Stimulated activated CD8-positive, alpha-beta memory T cell treated with anti-CD3 and anti-CD28 coated beads, Interleukin-12 subunit alpha, Interleukin-12 subunit beta, amount 100 ng/mL, for 24 hours (primary cell): ENCODE results near the gene HELB.
"Not testable (repeated sequence)": the region's sequence is repeated elsewhere in the genome, so short reads cannot be mapped to it uniquely, and the experiment has no call there.

Source experiments
- DNase-seq: peaks from one replicate; pipeline ENCODE4 v3.0.0-alpha.2; 2020; ENCODE audit errors: extremely low read depth

Gene HELB

DNA sequence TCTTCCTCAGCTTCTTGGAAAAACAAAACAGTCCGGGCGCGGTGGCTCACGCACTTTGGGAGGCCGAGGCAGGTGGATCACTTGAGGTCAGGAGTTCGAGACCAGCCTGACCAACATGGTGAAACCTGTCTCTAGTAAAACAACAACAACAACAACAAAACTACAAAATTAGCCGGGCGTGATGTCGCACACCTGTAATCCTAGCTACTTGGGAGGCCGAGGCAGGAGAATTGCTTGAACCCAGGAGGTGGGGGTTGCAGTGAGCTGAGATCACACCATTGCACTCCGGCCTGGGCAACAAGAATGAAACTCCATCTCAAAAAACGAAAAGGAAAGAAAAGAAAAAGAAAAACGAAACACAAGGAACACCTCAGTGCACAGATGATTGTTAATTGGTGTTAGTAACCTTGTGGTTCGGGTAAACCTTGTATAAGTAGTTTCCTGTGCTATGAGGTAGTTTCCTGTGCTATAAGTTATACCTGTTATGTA, 1.1 kb downstream of the HELB start:
- DNase-seq = not testable (repeated sequence)

DNA sequence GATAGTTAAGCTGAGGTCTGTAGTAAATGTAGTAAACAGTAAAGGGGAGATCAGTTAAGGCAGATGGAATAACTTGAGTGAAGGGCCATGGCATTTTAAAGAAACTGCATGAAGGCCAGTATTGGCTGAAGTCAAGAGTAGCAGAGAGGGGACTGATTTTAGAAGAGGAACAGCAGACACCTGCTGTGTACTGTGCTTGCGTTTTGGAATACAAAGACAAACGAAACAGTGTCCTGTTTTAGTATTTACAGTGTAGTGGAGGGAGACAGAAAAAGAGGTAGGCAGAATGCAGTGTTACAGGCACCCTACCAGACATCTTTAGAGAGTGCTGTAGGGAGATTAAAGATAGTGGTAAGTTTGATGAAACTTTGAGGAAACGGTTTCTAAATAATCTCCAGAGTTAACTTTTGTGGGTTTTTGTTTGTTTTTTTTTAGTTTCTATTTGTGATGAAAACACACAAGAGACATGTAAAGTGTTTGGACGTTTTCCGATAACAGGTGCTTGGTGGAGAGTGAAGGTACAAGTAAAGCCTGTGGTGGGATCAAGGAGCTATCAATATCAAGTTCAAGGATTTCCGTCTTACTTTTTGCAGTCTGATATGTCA, 2.1 kb downstream of the HELB start:
- no peak for DNase-seq

DNA sequence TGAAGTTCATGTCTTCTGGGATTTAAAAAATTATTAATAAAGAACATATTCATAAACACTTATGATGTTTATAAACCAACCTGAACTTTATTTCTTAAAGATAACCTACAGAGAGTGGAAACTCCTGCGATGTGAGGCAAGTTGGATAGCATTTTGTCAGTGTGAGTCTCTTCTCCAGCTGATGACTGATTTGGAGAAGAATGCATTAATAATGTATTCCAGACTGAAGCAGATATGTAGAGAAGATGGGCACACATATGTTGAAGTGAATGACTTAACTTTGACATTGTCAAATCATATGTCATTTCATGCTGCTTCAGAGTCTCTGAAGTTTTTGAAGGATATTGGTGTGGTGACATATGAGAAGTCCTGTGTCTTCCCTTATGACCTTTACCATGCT, 7.3 kb downstream of the HELB start:
- no peak for DNase-seq

DNA sequence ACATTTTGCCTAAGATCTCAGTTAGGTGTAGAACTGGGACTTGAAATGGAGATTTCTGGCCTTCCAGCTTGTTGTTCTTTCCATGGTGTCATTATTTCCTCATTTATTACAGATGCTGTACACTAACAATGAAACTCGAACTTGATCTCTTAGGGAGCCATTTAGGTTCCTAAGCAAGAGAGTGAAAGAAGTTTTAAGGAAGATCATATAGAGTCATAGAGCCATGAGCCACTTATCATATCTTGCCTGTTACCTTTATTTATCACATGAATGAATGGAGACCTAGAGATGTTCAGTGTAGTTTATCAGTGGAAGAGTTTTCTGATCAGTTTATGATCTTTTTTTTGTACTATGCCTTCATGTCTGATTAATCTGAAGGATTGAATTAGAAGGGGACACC, 9.9 kb downstream of the HELB start:
- no peak for DNase-seq

DNA sequence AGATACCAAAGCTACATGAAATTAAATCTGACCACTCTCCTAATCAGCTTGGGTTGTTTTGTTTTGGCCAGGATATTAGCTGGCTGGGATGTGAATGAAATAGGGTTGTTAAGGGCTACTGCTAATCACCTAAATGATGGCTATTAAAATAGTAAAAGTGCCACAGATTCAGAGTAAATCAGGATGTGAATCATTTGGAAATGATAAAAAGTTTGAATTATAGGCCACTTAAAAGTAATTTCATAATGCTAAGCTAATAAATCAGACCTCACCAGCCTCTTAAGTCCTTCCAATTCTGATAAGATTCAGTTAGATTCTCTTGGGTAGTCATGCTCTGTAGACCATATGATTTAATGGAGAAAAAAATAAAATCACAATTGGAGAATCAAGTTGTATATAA, 12.0 kb downstream of the HELB start:
- no peak for DNase-seq

DNA sequence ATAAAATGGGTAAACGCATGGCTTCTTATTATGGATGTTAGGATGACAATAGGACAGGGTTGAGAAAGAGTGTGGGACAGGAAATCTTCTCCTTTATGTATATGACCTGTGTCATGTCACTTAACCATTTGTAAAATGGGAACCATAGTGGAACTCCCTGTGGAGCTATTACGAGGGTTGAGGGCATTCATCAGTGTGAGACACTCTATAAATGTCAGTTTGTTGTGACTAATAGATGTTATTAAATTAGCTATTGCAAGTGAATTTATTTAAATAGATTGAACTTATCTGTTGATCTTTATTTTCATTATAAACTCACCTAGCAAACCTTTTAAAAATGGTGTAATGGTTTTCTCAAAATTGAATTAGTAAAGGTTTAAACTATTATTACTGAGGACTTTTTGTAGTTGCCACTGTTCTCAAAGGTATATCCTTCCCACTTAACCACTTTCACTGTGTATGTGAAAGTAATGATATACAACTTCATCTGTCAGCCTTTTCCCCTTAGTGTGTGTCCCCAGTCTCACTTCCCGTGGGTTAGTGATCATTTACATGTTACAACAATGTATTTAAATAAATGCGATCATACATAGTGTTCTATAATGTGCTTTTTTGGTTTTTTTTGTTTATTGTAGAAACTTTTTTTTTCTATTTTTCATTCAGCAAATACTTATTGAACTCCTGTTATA, 17.1 kb downstream of the HELB start:
- DNase-seq = no peak

DNA sequence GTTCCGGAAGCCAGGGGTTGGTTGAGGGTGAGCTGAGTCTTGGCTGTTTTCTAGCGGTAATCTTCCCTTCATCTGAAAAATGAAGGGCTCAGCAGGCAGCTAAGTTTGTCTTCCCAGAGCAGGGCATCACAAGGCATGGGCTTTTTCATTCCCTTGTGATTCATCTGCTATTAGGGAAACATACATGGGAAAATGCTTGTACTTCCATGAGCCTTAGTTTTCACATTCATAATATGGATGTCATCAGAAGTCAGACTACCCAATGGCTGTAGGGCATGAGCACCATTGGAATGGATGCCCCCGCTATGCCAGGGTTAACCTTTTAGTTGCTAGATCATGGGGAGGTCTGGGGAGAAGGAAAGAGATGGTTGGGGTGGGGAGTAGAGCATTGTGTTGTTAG, 18.7 kb downstream of the HELB start:
- no peak for DNase-seq

DNA sequence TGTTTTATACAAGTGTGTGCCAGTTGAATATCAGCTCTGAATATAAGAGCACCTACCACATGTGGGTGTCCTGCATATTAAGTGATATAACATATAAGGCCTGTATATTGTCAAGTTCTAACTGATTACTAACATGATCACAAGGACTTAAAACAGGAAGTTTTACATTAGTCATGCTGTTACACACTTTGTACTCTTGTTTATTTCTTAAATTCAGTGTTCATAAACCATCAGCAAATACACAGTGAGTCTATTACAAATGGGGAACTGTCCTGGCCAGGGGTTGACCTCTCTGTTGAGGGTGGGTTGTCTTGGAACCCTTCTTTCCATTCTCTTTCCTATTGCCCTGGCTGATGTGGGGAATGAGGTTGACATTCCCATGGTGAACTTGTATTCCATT, 19.1 kb downstream of the HELB start:
- no peak for DNase-seq

DNA sequence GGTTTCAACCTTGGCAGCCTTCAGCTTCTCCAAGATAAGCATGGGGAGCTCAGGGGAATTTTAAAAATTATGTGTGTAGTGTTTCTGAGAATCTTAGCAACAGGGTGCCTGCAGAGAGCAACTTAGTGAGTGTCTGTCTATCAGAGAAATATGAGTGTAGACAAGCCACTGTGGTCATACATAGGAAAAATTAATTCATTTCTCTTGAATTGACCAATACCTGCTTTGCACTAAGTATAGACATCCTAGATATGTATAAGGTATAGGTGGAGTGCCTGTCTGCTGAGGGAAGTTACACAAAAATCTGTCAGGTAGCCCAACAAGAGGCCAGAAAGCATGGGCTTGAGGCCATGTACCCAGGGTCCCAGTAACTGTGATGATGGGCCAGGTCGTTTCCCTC, 20.7 kb downstream of the HELB start:
- no peak for DNase-seq

DNA sequence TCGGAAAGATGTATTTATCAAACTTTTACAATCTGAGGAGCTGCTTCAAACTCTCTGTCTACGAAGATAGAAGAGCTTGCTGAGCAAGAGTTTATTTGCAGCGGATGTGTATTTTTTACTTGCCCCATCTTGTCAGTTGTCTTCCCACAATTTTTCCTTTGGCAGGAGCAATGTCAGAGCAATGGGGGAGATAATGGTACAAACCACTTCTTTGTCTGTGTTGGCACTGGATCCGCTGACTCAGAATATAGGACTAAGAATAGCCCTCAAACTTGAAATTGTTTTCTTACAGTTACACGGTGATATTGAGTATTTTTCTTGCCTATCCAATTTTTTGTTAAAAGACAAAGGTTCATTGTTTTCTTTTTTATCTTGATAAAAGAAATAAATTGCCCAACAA, 27.6 kb downstream of the HELB start:
- DNase-seq = no peak

DNA sequence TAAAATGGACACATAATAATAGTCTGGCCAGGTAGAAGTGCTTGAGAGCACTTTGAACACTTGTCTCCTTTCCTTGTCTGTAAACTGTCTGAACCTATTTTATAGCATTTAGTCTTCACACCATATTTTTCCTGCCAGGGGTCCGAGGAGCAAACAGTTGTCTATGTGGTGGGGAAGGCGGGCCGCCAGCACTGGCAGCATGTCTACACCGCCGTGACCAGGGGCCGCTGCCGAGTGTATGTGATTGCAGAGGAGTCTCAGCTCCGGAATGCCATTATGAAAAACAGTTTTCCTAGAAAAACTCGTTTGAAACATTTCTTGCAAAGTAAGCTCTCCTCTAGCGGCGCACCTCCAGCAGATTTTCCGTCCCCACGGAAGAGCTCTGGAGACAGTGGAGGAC, 28.7 kb downstream of the HELB start:
- DNase-seq = no peak

DNA sequence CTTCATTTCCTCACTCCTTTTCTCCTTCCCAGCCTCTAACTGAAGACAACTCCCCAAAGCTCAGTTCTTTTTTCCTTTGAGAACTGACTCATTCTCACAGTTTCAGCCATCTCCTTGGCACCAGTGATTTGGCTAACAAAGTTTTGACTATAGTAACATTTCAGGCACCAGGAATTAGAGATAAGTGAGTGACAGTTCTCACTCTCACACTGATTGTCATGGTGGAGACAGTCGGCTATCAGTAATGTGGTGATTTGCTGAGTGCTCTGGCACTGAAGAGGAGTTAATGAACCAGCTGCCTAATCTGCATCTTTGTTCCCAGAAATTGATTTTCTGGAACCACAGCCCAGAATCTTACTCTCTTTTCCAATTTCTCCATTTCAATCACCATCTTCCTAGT, 29.5 kb downstream of the HELB start:
- no peak for DNase-seq

DNA sequence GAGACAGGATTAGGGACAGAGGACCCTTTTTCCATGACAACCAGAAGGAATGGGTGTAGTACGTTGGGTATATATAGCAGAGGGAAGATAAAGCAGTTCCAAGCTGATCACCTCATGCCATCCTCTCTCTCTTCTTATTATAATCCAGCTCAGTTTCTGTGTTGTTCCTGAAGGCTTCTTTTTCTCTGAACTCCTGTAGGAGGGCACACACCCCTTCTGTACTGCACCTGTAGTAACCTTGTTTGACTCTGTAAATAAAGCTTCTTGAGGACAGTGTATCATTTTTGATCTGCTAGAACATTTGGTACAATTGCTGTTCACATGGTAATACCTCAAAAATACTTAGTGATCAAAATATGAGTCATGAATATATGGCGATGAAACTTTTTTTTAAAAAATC, 33.5 kb downstream of the HELB start:
- DNase-seq = no peak

DNA sequence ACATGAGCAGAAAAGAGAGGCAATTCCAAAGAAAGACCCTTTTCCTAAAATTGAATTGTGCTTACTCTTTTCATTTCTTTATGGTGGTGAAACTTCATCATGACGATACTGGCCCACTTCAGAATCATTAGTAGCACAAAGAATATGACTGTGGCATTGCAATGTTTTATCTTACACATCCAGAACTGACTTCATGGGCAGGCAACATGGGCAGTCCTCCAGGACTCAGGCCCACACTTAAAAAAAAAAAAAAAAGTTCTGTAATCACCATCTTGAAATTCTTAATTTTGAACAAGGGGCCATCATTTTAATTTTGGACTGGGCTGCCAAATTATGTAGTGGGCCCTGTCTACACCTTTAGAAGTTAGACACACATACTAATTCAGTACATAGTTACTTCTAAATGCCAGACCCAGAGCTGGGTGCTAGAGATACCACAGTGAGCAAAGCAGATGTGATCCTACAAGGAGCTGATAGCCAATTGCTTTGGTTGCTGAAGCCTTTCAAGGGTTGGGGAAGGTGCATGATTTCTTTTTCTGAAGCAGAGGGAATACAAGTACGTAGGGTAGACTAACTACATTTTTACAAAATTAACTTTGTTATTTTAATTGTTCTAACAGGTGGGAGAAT, 35.2 kb downstream of the HELB start:
- no peak for DNase-seq

DNA sequence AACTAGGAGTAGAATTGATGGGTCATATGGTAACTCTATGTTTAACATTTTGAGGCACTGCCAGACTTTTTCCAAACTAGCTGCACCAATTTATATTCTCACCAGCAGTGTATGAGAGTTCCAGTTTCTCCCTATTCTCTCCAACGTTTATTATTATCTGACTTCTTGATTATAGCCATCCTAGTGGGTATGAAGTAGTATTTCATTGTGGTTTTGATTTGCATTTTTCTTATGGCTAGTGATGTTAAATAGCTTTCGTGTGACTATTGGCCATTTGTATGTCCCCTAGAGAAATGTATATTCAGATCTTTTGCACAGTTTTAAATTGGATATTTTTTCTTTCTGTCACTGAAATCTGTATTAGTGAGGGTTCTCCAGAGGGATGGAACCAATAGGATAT, 37.8 kb downstream of the HELB start:
- DNase-seq = no peak

DNA sequence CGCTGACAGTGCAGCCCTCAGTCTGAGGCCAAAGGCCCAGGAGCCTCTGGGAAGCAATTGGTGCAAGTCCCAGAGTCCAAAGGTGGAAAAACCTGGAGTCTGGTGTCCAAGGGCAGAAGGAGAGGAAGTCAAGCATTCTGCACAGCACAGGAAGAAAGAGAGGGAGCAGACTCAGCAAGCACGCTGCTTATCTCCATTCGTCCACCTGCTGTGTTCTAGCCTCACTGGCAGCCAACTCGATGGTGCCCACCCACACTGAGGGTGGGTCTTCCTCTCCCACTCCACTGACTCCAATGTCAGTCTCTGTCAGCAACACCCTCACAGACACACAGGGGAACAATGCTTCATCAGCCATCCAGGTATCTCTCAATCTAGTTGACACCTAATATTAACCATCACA, 38.8 kb downstream of the HELB start:
- no peak for DNase-seq

DNA sequence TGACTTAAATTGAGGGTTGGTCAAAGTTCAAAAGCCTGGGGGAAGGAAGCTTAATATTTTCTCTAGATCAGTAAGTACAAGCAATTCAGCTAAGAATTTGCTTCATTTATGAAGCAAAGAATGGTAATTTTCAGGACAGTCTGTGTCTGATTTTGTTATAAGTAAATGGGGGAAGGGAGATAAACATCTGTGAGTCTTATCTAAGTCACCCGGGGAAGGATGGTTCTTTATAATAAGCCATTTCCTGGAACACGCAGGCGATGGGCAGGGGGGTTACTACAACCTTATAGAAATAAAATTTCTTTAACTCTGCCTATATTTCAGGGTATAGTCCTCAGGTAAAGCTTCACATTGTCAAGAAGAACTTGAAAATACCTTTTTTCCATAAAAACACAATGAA, 42.9 kb downstream of the HELB start:
- DNase-seq = no peak

DNA sequence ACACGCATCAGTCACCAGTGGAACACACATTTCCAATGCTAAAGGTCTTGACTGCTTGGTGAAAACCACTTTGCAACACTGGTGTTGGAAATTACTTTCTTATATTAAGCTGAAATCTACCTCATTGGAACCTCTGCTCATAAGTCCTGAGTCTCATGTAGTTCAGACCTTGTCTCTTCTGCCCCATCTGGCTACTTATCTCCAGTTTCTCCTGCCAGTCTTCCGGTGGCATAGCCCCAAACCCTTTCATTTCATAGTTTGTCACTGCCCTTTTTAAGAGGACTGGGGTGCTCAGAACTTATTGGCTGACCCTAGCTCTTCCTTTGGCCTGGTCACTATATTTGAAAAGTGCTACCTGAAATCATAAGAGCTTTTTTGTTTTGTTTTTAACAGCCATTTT, 43.7 kb downstream of the HELB start:
- DNase-seq = no peak

DNA sequence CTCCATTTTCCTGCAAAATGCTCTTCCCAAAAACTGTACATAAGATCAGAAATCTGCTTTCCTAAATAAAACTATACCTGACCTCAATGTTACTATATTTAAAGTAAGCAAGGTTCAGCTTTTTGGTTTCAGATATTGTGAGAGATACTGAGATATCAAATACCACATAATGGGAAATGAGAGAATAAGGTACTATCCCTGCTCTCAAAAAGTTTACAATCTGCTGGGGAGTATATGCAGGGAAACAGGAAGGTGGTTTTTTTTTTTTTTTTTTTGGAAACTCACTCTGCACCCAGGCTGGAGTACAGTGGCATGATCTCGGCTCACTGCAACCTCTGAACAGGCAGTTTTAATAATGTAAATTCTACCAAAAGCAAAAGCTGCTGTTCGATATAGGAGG, 49.0 kb downstream of the HELB start:
- no peak for DNase-seq

DNA sequence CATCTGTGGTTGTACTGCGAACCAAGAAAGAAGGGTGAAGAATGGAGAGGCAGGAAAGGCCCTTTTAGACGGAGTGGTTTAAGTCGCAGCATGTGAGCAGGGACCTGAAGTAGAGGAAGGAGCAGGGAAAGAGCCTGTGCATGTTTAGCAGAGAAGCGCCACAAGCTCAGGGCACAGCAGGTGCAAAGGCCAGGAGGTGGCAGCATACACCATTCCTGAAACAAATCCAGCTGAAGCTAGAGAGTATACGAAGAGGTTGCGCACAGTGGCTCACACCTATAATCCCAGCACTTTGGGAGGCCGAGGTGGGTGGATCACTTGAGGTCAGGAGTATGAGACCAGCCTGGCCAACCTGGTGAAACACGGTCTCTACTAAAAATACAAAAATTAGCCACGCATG, 49.9 kb downstream of the HELB start:
- no peak for DNase-seq

DNA sequence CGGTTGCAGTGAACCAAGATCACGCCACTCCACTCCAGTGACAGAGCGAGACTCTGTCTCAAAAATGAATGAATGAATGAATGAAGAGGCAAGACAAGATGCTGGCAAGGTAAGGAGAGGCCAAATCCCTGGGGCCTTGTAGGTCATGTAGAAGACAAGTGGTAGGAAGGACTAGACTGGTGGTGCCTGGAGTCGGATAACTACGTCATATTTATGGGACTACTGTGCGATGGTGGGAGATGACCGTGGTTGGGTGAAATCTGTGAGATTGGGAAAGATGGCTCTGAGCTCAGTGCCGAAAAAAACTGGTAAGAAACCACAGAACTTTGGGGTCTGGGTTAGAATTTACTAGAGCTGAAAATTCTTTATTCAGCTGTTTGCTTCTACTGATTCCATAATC, 50.6 kb downstream of the HELB start:
- no peak for DNase-seq

DNA sequence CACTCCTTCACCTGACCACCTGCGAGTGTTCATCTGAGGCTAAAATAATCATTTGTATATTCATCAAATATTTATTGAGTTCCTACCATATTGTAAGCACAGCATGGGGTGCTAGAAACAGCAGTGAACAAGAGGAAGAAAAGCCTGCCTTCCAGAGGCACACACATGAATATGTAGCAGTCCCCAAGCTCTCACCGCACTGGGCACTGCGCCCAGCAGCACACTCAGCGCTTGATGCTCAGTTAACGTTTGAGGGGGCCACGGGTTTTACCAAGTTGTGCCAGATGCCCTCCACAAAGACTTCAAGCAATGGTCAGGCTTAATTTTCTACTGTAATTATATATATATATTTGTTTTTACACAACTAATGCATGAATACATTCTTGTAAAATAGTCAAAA, 52.0 kb downstream of the HELB start:
- no peak for DNase-seq

DNA sequence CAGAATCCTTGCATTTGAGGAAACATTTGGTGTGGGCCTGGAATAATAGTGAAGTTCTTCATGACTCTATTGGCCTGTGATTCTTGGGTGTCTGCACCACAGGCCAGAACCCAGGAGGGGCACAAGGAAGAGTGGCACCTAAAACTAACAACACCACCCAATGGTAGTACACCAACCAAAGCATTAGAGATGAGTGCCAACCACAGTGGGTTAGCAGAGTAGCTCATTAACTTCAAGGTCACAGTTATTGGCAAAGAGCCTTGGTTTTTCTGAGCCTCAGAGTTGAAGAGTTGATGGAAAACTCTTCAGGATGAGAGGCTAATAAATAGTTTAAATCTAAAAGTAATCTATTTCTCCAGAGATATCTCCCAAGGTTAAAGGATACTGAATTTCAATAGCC, 57.0 kb downstream of the HELB start:
- no peak for DNase-seq

DNA sequence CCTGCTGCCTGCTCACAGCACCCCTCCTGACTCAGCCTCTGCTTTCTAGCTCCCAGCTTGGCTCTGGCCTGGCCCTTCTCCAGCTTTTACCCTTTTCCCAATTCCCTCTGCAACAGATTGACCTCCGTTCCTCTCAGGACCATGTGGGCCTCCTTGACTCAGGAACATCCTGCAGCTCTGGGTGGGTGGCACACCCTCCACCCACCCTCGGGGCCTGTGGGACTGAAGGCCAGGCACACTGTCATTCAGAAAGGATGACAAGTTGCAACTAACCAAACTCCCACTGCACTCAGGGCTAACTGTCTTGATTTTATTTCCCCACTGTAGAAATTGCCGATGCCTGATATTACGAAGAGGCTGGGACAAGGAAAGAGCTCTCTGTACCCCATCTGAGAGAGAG, 59.4 kb downstream of the HELB start:
- DNase-seq = no peak
